Ovary (tissue), 3 donors: ENCODE data around the gene DUSP16.

Experiments used
- CTCF ChIP-seq, 3 donors: fragments of 450-650 bp in 2 of 3; fragments of 200-600 bp in 1 of 3; IDR thresholded peaks; one replicate each; pipeline versions ENCODE4 v1.5.1 to v1.8.0; 2016 to 2022; ENCODE audit warnings: antibody characterized with exemption in 3 of 3, mild to moderate bottlenecking in 1 of 3
- POLR2A ChIP-seq: fragments of 450-650 bp; IDR thresholded peaks from one replicate; pipeline ENCODE4 v1.6.1; 2017; ENCODE audit warnings: antibody characterized with exemption, mild to moderate bottlenecking, moderate library complexity
- donor health status: DM: no; HTN: no; CAD: no.

- no peak for TF ChIP-seq POLR2A
- no peak for TF ChIP-seq CTCF (IDR thresholded peaks at IDR 0.05)
These were observed 7.0 kb downstream of the DUSP16 start for GRCh38 chr12:12555656-12556055.
